ENCODE data around the gene PLCXD3. TPM values are rescaled to one million over a fixed set of nuclear protein-coding genes. Genes with fewer than 3 reads are reported as not detected.

Gene PLCXD3
- total RNA-seq, 1 experiment from 2014 or later: 0.04 TPM

- DNase-seq (ENCODE audit: low spot score): no peak
- ATAC-seq: no peak
- TF ChIP-seq PRRX2 (CRISPR knock-in tag; IDR thresholded peaks at IDR 0.05) (no peak), CREB1 (CRISPR knock-in tag; IDR thresholded peaks at IDR 0.05) (no peak), KAT7 (CRISPR knock-in tag; IDR thresholded peaks at IDR 0.05; ENCODE audit: borderline replicate concordance) (no peak), GRHL2 (CRISPR knock-in tag; IDR thresholded peaks at IDR 0.05; ENCODE audit: insufficient replicate concordance, severe bottlenecking) (no peak), HMGA2 (CRISPR knock-in tag; IDR thresholded peaks at IDR 0.05) (no peak), RORB (CRISPR knock-in tag; IDR thresholded peaks at IDR 0.05) (no peak), ZNF512 (CRISPR knock-in tag; IDR thresholded peaks at IDR 0.05; ENCODE audit: borderline replicate concordance) (no peak), FOXP1 (CRISPR knock-in tag; IDR thresholded peaks at IDR 0.05; ENCODE audit: borderline replicate concordance) (no peak), ZNF121 (CRISPR knock-in tag; IDR thresholded peaks at IDR 0.05) (no peak), ZNF532 (CRISPR knock-in tag; IDR thresholded peaks at IDR 0.05; ENCODE audit: borderline replicate concordance) (no peak), HMGXB4 (CRISPR knock-in tag; IDR thresholded peaks at IDR 0.05) (no peak), PRDM15 (CRISPR knock-in tag; IDR thresholded peaks at IDR 0.05) (no peak), CBFB (CRISPR knock-in tag; IDR thresholded peaks at IDR 0.05; ENCODE audit: low read depth) (no peak), ZNF232 (CRISPR knock-in tag; IDR thresholded peaks at IDR 0.05) (no peak)
- H3K4me3 Mint-ChIP-seq: no peak overlapping the region
- no peaks in the 10 kb centered on the region for H3K9me3 Mint-ChIP-seq
- no peaks in the 10 kb centered on the region for H3K36me3 Mint-ChIP-seq
- H3K4me1 Mint-ChIP-seq: no peaks in the 10 kb centered on the region
- POLR2A ChIA-PET: no interaction called here
- H3K27me3 Mint-ChIP-seq (ENCODE audit: low read depth): no peaks in the 10 kb centered on the region
- no peak overlapping the region for H3K27ac Mint-ChIP-seq
- CTCF ChIA-PET: no interaction called here
These were observed 232.7 kb downstream of the PLCXD3 start for GRCh38 chr5:41277476-41278245.

Measured in WTC11 (cell line).